ENCODE results near the gene BARD1.
"Not testable (repeated sequence)": the region's sequence is repeated elsewhere in the genome, so short reads cannot be mapped to it uniquely, and the experiment has no call there.

Gene BARD1

GRCh38 chr2:214753455-214753854 lies 56.0 kb downstream of the BARD1 start:
- DNase-seq, result no peak

GRCh38 chr2:214750529-214750928 lies 59.0 kb downstream of the BARD1 start:
- no peak for DNase-seq

- no peak for DNase-seq
Measured at GRCh38 chr2:214747992-214748391, 61.5 kb downstream of the BARD1 start.

GRCh38 chr2:214742119-214742518 lies 67.4 kb downstream of the BARD1 start:
- DNase-seq, result no peak

- no peak for DNase-seq
Measured at GRCh38 chr2:214740867-214741395, 68.6 kb downstream of the BARD1 start.

- no peak for DNase-seq
Measured at GRCh38 chr2:214737188-214737587, 72.3 kb downstream of the BARD1 start.

- DNase-seq, result no peak
Measured at GRCh38 chr2:214730800-214731407, 78.6 kb downstream of the BARD1 start.

GRCh38 chr2:214730248-214730647 lies 79.2 kb downstream of the BARD1 start:
- no peak for DNase-seq

GRCh38 chr2:214724741-214725140 lies 84.7 kb downstream of the BARD1 start:
- DNase-seq, result no peak

- not testable (repeated sequence) for DNase-seq
Measured at GRCh38 chr2:214717837-214718236, 91.6 kb downstream of the BARD1 start.

GRCh38 chr2:214716811-214717560 lies 92.5 kb downstream of the BARD1 start:
- no peak for DNase-seq

- no peak for DNase-seq
Measured at GRCh38 chr2:214715025-214715424, 94.5 kb downstream of the BARD1 start.

GRCh38 chr2:214713080-214713830 lies 96.2 kb downstream of the BARD1 start:
- DNase-seq, result no peak

- DNase-seq, result no peak
Measured at GRCh38 chr2:214710729-214711128, 98.8 kb downstream of the BARD1 start.

GRCh38 chr2:214706986-214707385 lies 102.5 kb downstream of the BARD1 start:
- DNase-seq, result no peak

- DNase-seq, result no peak
Measured at GRCh38 chr2:214699236-214699635, 110.2 kb downstream of the BARD1 start.

GRCh38 chr2:214696681-214697080 lies 112.8 kb downstream of the BARD1 start:
- DNase-seq, result no peak

- DNase-seq, result no peak
Measured at GRCh38 chr2:214695789-214696188, 113.7 kb downstream of the BARD1 start.

- peak; percentile 24 for DNase-seq
Measured at GRCh38 chr2:214683557-214683956, 125.9 kb downstream of the BARD1 start.

GRCh38 chr2:214679736-214680135 lies 129.7 kb downstream of the BARD1 start:
- DNase-seq, result no peak

GRCh38 chr2:214676421-214677089 lies 132.9 kb downstream of the BARD1 start:
- DNase-seq, result no peak

All from CD4-positive, alpha-beta T cell treated with Interleukin-4 for 4 hours (primary cell).